ENCODE measurements around the gene ERC1.

DNA sequence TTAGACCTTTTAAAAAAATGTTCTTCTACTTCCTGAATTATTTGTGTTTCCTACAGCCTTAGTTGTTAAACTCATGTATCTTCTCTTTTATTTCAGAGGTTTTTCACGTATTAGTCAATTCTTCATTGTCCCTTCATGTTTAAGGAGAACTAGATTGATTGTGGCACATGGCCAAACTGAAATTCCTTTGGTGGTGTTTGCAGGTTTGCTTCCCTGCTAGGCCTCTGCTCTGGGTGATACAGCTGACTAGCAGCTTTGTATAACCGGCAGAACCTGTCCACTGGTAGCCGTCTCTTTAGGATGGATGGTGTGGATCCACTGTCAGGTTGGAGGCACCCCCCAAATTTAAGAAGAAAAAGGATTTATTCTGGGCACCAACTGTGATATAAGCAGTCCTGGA is 341.3 kb downstream of the ERC1 start:
- TF ChIP-seq GABPA (IDR thresholded peaks at IDR 0.05; ENCODE audit: low read depth) = no peak
- TF ChIP-seq, protein P1, sequence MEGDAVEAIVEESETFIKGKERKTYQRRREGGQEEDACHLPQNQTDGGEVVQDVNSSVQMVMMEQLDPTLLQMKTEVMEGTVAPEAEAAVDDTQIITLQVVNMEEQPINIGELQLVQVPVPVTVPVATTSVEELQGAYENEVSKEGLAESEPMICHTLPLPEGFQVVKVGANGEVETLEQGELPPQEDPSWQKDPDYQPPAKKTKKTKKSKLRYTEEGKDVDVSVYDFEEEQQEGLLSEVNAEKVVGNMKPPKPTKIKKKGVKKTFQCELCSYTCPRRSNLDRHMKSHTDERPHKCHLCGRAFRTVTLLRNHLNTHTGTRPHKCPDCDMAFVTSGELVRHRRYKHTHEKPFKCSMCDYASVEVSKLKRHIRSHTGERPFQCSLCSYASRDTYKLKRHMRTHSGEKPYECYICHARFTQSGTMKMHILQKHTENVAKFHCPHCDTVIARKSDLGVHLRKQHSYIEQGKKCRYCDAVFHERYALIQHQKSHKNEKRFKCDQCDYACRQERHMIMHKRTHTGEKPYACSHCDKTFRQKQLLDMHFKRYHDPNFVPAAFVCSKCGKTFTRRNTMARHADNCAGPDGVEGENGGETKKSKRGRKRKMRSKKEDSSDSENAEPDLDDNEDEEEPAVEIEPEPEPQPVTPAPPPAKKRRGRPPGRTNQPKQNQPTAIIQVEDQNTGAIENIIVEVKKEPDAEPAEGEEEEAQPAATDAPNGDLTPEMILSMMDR (IDR thresholded peaks at IDR 0.05; ENCODE audit: insufficient read depth, low read length) = no peak
